ENCODE measurements around the gene STARD5. TPM values are rescaled to one million over a fixed set of nuclear protein-coding genes. Genes with fewer than 3 reads are reported as not detected.

STARD5 gene
- total RNA-seq, 1 donor from 2014 or later: 3.0 TPM

Other genes starting within 250 kb of the STARD5 start
- not detected in 2 replicates for gene CFAP161, start 189.9 kb downstream of the STARD5 start, total RNA-seq
- 0.05 and 0.69 TPM in 2 replicates for gene IL16, start 127.3 kb downstream of the STARD5 start, total RNA-seq
- not detected in 2 replicates for gene TMC3, start 50.1 kb upstream of the STARD5 start, total RNA-seq